Caco-2 (cell line): Measurements from ENCODE around the gene SYTL2. TPM values are rescaled to one million over a fixed set of nuclear protein-coding genes. Genes with fewer than 3 reads are reported as not detected.

Experiments
- BruUV-seq: library from RNA; stranded (reverse); fragments of 400-500 nt; replicated peaks from 2 replicates; lab custom pipeline; 2021; lab: Mats Ljungman, UMichigan
- CTCF ChIA-PET: fragments of 300-600 bp; sonication (Branson Sonifier 250); formaldehyde crosslinking; loops from one replicate; lab custom pipeline; 2022; ENCODE audit warnings: antibody characterized with exemption; lab: Charles Lee
- POLR2A ChIA-PET: fragments of 300-600 bp; sonication (Branson Sonifier 250); formaldehyde crosslinking; loops from one replicate; lab custom pipeline; 2022; ENCODE audit warnings: antibody characterized with exemption; lab: Charles Lee
- DNase-seq, 2 experiments: peaks; one replicate each; pipeline versions ENCODE4 v3.0.0 to v3.0.0-alpha.2; 2020 to 2022
- H3K27me3 ChIP-seq: replicated peaks from 2 replicates; pipeline ENCODE4 v1.6.0; 2011; ENCODE audit warnings: low read length; ENCODE audit not compliant: control insufficient read depth, insufficient read depth
- H3K36me3 ChIP-seq: 2 replicates; pipeline ENCODE4 v1.5.1; 2011; ENCODE audit warnings: low read length; ENCODE audit not compliant: control insufficient read depth, insufficient read depth
- H3K4me1 ChIP-seq: fragments of 250-450 bp; sonication (Bioruptor Pico); 2 replicates; pipeline ENCODE4 v1.5.1; 2020; ENCODE audit warnings: mild to moderate bottlenecking
- H3K4me3 ChIP-seq: 2 replicates; pipeline ENCODE4 v1.5.1; 2011; ENCODE audit warnings: low read depth, mild to moderate bottlenecking, control low read depth, low read length
- H3K9me3 ChIP-seq: fragments of 250-450 bp; sonication (Bioruptor Pico); 2 replicates; pipeline ENCODE4 v1.5.1; 2020; ENCODE audit warnings: mild to moderate bottlenecking, moderate library complexity
- H3K27ac Mint-ChIP-seq: one replicate; pipeline ENCODE4 v1.8.0; 2022; ENCODE audit warnings: mixed read lengths; ENCODE audit not compliant: unreplicated experiment
- H3K27me3 Mint-ChIP-seq: one replicate; pipeline ENCODE4 v1.8.0; 2022; ENCODE audit warnings: mixed read lengths; ENCODE audit not compliant: insufficient read depth, unreplicated experiment
- H3K36me3 Mint-ChIP-seq: one replicate; pipeline ENCODE4 v1.8.0; 2022; ENCODE audit warnings: mild to moderate bottlenecking, mixed read lengths; ENCODE audit not compliant: insufficient read depth, unreplicated experiment
- H3K4me1 Mint-ChIP-seq: one replicate; pipeline ENCODE4 v1.8.0; 2022; ENCODE audit warnings: low read depth, mixed read lengths; ENCODE audit not compliant: unreplicated experiment
- H3K4me3 Mint-ChIP-seq: one replicate; pipeline ENCODE4 v1.8.0; 2022; ENCODE audit warnings: mild to moderate bottlenecking, moderate library complexity, mixed read lengths; ENCODE audit not compliant: unreplicated experiment
- H3K9me3 Mint-ChIP-seq: one replicate; pipeline ENCODE4 v1.8.0; 2022; ENCODE audit warnings: mixed read lengths; ENCODE audit not compliant: unreplicated experiment
- CTCF ChIP-seq, 2 experiments: fragments of 200-600 bp in 1 of 2; IDR thresholded peaks; 1 replicate in 1 of 2; 2 replicates in 1 of 2; pipeline versions ENCODE4 v1.5.1 to v1.8.0; 2011 to 2022; ENCODE audit warnings: antibody characterized with exemption in 1 of 2, control low read depth in 1 of 2, inconsistent platforms in 1 of 2, low read depth in 1 of 2, low read length in 1 of 2, mild to moderate bottlenecking in 1 of 2, moderate library complexity in 1 of 2; ENCODE audit not compliant: insufficient read depth in 1 of 2, severe bottlenecking in 1 of 2, unreplicated experiment in 1 of 2
- intact Hi-C: fragments of 100-400 bp; cut with micrococcal nuclease; formaldehyde crosslinking; loops from one replicate; pipeline ENCODE4 v1.10.0; 2022; ENCODE audit not compliant: unreplicated experiment
- total RNA-seq: library from RNA; stranded (reverse); gene quantifications from 2 replicates; pipeline ENCODE4 v1.2.3, GENCODE V29; 2022

Gene SYTL2
- total RNA-seq, 1 experiment from 2014 or later, result 110 TPM

DNA sequence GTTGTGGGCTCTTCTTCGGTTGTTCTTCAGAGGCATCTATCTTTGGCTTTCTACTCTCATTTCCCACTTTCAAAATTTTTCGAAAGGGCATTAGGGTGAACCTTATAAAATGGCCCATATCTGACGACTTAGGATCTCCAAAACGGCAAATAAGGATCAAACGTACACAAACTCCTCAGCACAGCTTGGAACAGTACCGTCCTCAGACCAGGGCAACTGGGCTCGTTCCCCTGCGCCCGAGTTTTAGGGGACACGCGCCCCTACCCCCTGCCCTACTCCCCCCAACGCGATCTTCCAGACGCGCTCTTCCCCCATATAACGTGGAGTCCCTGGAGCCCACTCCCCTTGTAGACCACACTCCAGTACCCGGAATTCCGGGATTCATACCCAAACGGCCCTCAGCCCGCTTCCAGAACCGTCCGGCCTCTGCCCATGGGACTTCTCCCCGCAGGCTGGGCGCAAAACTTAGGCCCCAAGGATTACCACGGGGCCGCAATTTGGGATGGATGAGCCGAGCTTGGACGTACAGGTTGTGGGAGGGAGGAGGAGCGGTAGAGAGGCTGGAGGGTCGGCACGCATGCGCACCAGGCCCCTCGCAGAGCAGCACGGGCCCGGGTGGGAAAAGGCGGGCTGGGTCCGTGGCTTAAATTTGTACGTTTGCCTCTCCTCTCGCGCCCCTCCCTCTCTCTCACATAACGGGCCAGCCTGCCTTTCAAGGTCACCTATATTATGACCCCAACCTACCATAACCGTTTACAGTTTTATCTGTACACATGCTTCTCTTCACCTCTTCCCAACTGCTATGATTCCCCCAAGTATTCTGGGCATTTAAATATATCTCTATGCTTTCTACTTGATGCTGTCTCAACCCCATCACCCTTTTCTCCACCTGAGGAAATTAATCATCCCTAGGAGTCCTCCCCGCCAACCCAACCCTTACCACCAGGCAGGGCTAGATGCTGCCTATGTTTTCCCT lies 128.3 kb downstream of the SYTL2 start:
- intact Hi-C loops, result no loop called here
- Histone ChIP-seq H3K27me3 (no peaks in the 10 kb centered on the region), H3K36me3 (no peaks in the 10 kb centered on the region), H3K9me3 (no peaks in the 10 kb centered on the region), H3K4me1 (no peaks in the 10 kb centered on the region), H3K4me3 (no peak overlapping the region)
- H3K4me1 Mint-ChIP-seq, result peaks cover 24% of the 10 kb centered on the region
- no peak for DNase-seq
- H3K27ac Mint-ChIP-seq, result no peak overlapping the region
- no peaks in the 10 kb centered on the region for H3K27me3 Mint-ChIP-seq
- CTCF ChIA-PET, result no interaction called here
- no TSS peak for BruUV-seq
- no peak overlapping the region for H3K4me3 Mint-ChIP-seq
- TF ChIP-seq CTCF (IDR thresholded peaks at IDR 0.05; ENCODE audit: insufficient read depth in 1 of 2, low read depth in 1 of 2, low read length in 1 of 2, severe bottlenecking in 1 of 2, unreplicated experiment in 1 of 2), result no peak
- H3K36me3 Mint-ChIP-seq, result peaks cover 19% of the 10 kb centered on the region
- POLR2A ChIA-PET, result no interaction called here
- H3K9me3 Mint-ChIP-seq, result no peaks in the 10 kb centered on the region

DNA sequence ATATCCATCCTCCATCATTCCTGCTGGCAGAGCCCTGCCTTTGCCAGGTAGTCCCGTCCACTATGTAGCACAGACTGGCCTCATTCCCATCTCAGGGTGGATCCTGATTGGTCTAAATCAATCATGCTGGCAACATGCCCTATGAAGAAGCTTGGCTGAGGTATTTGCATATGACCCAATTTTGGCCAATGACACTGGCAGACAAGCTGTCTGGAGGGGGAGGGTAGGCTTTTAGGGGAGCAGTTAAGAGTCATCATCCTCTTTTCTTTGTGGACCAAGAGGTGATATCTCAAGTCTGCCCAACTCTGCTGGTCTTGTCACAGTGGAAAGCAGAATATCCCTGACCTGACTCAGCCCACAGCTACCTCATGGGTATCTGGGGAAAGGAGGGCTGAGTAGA lies 130.0 kb downstream of the SYTL2 start:
- H3K9me3 Mint-ChIP-seq, result no peaks in the 10 kb centered on the region
- intact Hi-C loops, result no loop called here
- ChIA-PET CTCF (no interaction called here), POLR2A (no interaction called here)
- H3K9me3 ChIP-seq, result no peaks in the 10 kb centered on the region
- H3K27me3 ChIP-seq, result no peaks in the 10 kb centered on the region
- no peak overlapping the region for H3K4me3 ChIP-seq
- H3K27me3 Mint-ChIP-seq, result no peaks in the 10 kb centered on the region
- H3K27ac Mint-ChIP-seq, result no peak overlapping the region
- TF ChIP-seq CTCF (IDR thresholded peaks at IDR 0.05; ENCODE audit: insufficient read depth in 1 of 2, low read depth in 1 of 2, low read length in 1 of 2, severe bottlenecking in 1 of 2, unreplicated experiment in 1 of 2), result no peak
- peaks cover 21% of the 10 kb centered on the region for H3K4me1 Mint-ChIP-seq
- no peak for DNase-seq
- H3K4me3 Mint-ChIP-seq, result no peak overlapping the region
- H3K36me3 Mint-ChIP-seq, result peaks cover 11% of the 10 kb centered on the region
- no peaks in the 10 kb centered on the region for H3K36me3 ChIP-seq
- H3K4me1 ChIP-seq, result no peaks in the 10 kb centered on the region
- no TSS peak for BruUV-seq

DNA sequence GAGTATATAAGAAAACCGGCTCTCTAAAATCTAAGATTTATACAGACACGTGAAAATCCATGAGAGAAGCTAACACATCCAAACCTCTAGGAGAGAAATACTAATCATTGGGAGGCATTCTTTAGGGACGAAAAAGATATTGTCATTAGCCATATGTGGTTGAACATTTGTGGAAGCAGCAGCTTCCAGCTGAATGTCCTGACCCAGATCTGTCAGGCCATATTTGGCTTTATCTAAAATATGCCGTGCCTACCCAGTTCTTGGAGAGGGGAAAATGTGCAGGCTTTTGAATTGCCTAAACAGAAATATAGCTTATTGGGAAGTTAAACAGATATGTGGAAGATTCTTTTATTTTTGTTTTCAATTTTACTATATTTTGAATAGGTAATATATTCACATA lies 131.4 kb downstream of the SYTL2 start:
- intact Hi-C loops, result no loop called here
- CTCF ChIA-PET, result no interaction called here
- no TSS peak for BruUV-seq
- peaks cover 10% of the 10 kb centered on the region for H3K4me1 Mint-ChIP-seq
- no peaks in the 10 kb centered on the region for H3K36me3 Mint-ChIP-seq
- H3K27ac Mint-ChIP-seq, result no peak overlapping the region
- Histone ChIP-seq H3K9me3 (no peaks in the 10 kb centered on the region), H3K36me3 (no peaks in the 10 kb centered on the region), H3K4me3 (no peak overlapping the region), H3K27me3 (no peaks in the 10 kb centered on the region), H3K4me1 (no peaks in the 10 kb centered on the region)
- H3K27me3 Mint-ChIP-seq, result no peaks in the 10 kb centered on the region
- no peak for DNase-seq
- no peak overlapping the region for H3K4me3 Mint-ChIP-seq
- no peaks in the 10 kb centered on the region for H3K9me3 Mint-ChIP-seq
- POLR2A ChIA-PET, result interaction anchor here (1.0 to 1.4 kb wide), 2 partner anchors 15 to 16 kb away, joined by 3 read pairs; partner anchors contain the start of gene CREBZF
- TF ChIP-seq CTCF (IDR thresholded peaks at IDR 0.05; ENCODE audit: insufficient read depth in 1 of 2, low read depth in 1 of 2, low read length in 1 of 2, severe bottlenecking in 1 of 2, unreplicated experiment in 1 of 2), result no peak
